Measurements from ENCODE around the gene USP33. TPM values are rescaled to one million over a fixed set of nuclear protein-coding genes. Genes with fewer than 3 reads are reported as not detected.
A peak's percentile ranks its signal among the peaks of the same experiment; 100 is the strongest.

USP33 gene
- total and polyA plus RNA-seq, 2 of the 13 experiments (the other 11 are each of a cell fraction or from before 2014, with no cell fraction given) = 32.0 to 49.1 TPM

DNA sequence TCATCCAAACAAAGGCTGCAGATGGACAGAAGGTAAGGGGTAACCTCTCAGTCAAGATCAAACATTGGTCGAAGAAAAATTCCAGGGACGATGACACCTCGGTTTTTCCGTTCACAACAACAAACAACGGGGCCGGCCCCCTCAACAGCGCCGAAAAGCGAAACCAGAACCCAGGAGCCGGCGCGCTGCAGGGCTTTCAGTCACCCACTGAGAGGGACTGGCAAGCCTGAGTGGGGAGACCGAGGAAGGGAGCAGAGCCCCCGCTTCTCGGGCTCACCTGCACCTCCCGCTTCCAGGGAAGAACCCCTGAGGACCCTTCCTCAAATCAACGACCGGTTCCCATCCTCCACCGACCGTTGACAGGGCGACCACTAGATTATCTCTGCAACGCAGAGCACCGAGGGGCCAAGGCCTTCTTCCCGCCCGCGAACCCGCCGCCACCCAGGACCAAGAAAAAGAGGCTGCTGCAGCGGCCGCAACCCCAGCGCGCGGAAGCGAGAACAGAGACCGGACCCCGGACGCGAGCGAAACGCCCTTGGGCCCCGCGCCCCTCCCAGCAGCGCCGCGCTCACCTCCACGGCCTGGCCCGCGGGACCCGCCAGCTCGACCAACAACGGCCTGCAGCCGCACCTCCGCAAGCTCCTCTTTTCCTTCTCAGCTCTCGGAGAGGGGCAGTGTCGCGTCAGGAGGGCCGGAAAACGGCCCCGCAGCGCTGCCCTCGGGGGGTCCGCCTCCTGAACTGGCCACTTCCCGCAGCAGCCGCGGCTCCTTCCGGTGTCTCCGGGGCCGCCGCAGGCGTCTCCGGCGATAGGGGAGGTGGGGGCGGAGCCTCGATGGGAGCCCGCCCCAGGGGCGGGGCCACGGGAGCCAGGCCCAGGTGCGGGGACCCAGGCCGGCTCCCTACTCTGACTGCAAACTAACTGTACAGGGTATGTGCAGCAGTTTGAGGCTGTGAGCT, at the start of gene USP33 (continued):
- no peak for TF ChIP-seq TSC22D2 (CRISPR knock-in tag; IDR thresholded peaks at IDR 0.05; ENCODE audit: borderline replicate concordance)
- TF ChIP-seq TOE1 (CRISPR knock-in tag; IDR thresholded peaks at IDR 0.05) = no peak
- peak; percentile 84 for TF ChIP-seq TGIF2 (CRISPR knock-in tag; IDR thresholded peaks at IDR 0.05)
- 0 out of 2 replicates have a peak, but pooled peaks have one; percentile 16 for TF ChIP-seq CSRNP1 (CRISPR knock-in tag; IDR thresholded peaks at IDR 0.05)
- no peak for TF ChIP-seq LCORL (IDR thresholded peaks at IDR 0.05)
- peak; percentile 82 for TF ChIP-seq LCORL (CRISPR knock-in tag; IDR thresholded peaks at IDR 0.05)
- TF ChIP-seq DNMT3B (CRISPR knock-in tag; conservative IDR thresholded peaks at IDR 0.05) = peak; percentile 80; the same call in 1 of the 2 replicates
- peak; percentile 48; the same call in 1 of the 2 replicates for TF ChIP-seq ZNF567 (CRISPR knock-in tag; IDR thresholded peaks at IDR 0.05; ENCODE audit: borderline replicate concordance)
- peak; percentile 34; the same call in 1 of the 2 replicates for TF ChIP-seq NFKB2 (CRISPR knock-in tag; IDR thresholded peaks at IDR 0.05; ENCODE audit: borderline replicate concordance)
- TF ChIP-seq ZNF891 (CRISPR knock-in tag; IDR thresholded peaks at IDR 0.05) = peak; percentile 77; the same call in 1 of the 2 replicates
- TF ChIP-seq ZNF10 (CRISPR knock-in tag; IDR thresholded peaks at IDR 0.05; ENCODE audit: borderline replicate concordance, low read depth) = no peak
- peak; percentile 77; the same call in 1 of the 2 replicates for TF ChIP-seq ZMYM4 (CRISPR knock-in tag; IDR thresholded peaks at IDR 0.05)
- TF ChIP-seq MEIS2 (CRISPR knock-in tag; IDR thresholded peaks at IDR 0.05) = peak; percentile 31; the same call in 1 of the 2 replicates
- TF ChIP-seq HMG20B (CRISPR knock-in tag; conservative IDR thresholded peaks at IDR 0.05) = 0 out of 2 replicates have a peak, but pooled peaks have one; percentile 12
- TF ChIP-seq ZNF547 (CRISPR knock-in tag; IDR thresholded peaks at IDR 0.05) = peak; percentile 80; the same call in 1 of the 2 replicates
- no peak for TF ChIP-seq ZNF441 (CRISPR knock-in tag; IDR thresholded peaks at IDR 0.05; ENCODE audit: borderline replicate concordance)
- 0 out of 2 replicates have a peak, but pooled peaks have one; percentile 84 for TF ChIP-seq ZNF432 (CRISPR knock-in tag; IDR thresholded peaks at IDR 0.05; ENCODE audit: borderline replicate concordance)
- TF ChIP-seq ZNF792 (CRISPR knock-in tag; IDR thresholded peaks at IDR 0.05) = peak; percentile 52; the same call in 1 of the 2 replicates
- peak; percentile 81; the same call in 1 of the 2 replicates for TF ChIP-seq MAZ (IDR thresholded peaks at IDR 0.05; ENCODE audit: borderline replicate concordance, low read depth, low read length)
- TF ChIP-seq MAZ (CRISPR knock-in tag; IDR thresholded peaks at IDR 0.05; ENCODE audit: low read depth) = peak; percentile 33; the same call in 1 of the 2 replicates
- no peak for TF ChIP-seq ZNF850 (CRISPR knock-in tag; conservative IDR thresholded peaks at IDR 0.05)
- TF ChIP-seq ZNF503 (CRISPR knock-in tag; IDR thresholded peaks at IDR 0.05) = peak; percentile 58
- peak; percentile 46; the same call in 1 of the 2 replicates for TF ChIP-seq ZNF775 (CRISPR knock-in tag; IDR thresholded peaks at IDR 0.05; ENCODE audit: borderline replicate concordance)
- TF ChIP-seq, protein P1, sequence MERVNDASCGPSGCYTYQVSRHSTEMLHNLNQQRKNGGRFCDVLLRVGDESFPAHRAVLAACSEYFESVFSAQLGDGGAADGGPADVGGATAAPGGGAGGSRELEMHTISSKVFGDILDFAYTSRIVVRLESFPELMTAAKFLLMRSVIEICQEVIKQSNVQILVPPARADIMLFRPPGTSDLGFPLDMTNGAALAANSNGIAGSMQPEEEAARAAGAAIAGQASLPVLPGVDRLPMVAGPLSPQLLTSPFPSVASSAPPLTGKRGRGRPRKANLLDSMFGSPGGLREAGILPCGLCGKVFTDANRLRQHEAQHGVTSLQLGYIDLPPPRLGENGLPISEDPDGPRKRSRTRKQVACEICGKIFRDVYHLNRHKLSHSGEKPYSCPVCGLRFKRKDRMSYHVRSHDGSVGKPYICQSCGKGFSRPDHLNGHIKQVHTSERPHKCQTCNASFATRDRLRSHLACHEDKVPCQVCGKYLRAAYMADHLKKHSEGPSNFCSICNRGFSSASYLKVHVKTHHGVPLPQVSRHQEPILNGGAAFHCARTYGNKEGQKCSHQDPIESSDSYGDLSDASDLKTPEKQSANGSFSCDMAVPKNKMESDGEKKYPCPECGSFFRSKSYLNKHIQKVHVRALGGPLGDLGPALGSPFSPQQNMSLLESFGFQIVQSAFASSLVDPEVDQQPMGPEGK (CRISPR knock-in tag; IDR thresholded peaks at IDR 0.05) = peak; percentile 65
